Activated CD4-positive, CD25-positive, alpha-beta regulatory T cell treated with anti-CD3 and anti-CD28 coated beads, Interleukin-2, amount 50 U/mL, for 72 hours (primary cell): Measurements from ENCODE around the gene RP9.
"Not testable (repeated sequence)": the region's sequence is repeated elsewhere in the genome, so short reads cannot be mapped to it uniquely, and the experiment has no call there.

ENCODE experiments used
- DNase-seq: peaks from one replicate; pipeline ENCODE4 v3.0.0; 2021

The RP9 gene

GRCh38 chr7:33100770-33101169 lies 8.4 kb downstream of the RP9 start:
- DNase-seq: no peak

GRCh38 chr7:33099154-33099940 lies 9.9 kb downstream of the RP9 start:
- no peak for DNase-seq

DNA sequence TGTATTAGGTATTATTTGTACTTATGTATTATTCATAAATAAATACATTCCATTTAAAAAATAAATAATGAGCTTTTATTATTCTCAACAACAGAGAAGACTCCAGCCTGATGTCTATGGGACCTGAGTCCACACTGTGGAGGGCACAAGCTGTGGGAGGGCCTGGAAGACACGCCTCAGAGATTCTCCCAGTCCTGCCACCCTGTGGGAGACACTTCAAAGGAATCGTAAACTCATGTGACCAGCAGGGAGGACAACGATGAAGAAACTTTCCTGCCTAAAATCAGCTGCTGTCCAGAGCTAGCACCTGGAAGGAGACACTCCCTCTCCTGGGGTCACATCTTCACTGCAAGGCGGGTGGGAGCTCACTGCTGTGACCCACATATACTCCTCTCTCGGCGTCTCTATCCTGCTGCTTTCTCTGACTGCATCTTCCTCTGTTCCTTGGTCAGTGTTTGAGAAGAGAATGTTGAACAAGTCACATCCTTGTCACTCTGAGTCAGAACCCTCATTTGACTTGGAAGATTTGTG lies 14.4 kb downstream of the RP9 start:
- not testable (repeated sequence) for DNase-seq

DNA sequence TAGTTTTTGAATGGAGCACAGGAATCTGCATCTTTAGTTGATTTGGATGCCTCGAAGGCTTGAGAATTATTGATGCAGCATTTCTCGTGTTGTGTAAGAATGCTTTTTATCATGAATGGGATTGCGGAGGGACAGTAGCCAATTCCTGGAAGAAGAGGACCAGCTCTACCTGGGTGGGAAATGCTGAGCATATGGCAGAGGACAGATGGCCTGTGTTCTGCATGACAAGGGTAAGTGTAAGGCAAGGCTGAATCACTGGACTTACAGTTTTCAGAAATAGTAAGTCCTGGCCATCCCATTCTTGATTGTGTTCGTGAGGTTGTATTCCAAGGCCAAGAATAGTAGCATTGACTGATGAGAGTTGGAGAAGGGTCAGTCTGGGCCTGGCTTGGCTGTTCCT lies 15.9 kb downstream of the RP9 start:
- DNase-seq: no peak

- no peak for DNase-seq
Observed at GRCh38 chr7:33091641-33092191, 17.5 kb downstream of the RP9 start.

GRCh38 chr7:33091111-33091531 lies 18.1 kb downstream of the RP9 start:
- no peak for DNase-seq

GRCh38 chr7:33089142-33089541 lies 20.1 kb downstream of the RP9 start:
- no peak for DNase-seq

GRCh38 chr7:33087858-33088257 lies 21.3 kb downstream of the RP9 start:
- no peak for DNase-seq

DNA sequence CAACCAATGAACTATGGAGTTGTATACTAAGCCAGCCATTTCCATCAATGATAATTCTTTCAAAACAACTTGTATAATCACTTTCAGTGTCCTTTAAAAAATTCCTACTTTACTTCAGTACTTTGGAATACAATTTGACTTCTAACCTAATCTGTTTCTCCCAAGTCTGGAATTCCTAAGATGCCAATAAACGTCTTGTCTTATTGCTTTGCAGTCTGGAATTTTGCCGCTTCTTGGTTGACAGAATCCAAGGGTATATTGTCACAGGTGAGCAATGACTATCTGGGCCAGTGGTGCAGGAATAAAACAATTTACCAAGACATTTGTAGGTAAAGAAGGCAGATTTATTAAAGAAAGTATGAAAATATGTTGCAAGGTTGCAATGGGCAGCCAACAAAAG lies 21.8 kb downstream of the RP9 start:
- no peak for DNase-seq

DNA sequence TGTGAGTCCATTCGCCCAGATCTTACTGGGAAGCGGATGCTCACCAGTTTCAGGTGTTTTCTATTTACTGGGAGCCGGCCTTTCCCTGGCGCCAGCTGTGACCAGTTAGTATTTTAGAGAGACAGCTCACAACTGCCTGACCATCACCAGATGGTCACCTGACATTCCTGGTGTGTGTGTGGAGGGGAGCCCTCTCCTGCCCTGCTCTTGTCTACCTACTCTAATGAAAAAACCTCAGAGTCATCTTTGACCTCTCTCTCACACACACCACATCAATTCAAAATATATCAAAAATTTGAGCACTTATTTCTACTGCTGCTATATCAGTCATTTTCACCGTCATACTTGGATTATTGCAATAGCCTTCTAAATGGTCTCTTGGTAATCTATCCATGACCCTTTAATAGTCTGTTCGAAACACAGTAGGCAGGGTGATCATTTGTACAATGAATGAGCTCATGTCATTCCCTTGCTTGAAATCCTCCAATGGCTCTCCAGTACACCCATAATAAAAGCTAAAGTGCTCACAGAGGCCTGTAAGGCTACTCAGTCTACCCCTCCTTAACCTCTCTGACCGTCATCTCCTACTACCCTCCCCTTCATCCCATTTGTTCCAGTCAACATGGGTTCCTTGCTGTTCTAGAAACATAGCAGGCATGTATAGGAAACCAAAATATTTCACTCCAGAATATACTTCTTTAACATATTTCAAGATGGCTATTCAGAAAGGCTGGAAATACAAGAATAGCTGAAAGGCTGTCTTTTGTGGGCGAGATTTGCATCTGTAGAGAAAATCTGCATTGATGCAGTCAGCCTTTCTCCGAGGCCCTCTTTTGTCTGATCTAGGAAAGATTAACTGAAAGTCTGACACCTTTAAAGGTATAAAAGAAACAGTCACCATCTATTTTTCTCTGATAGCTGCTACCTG lies 29.2 kb downstream of the RP9 start:
- DNase-seq: no peak

DNA sequence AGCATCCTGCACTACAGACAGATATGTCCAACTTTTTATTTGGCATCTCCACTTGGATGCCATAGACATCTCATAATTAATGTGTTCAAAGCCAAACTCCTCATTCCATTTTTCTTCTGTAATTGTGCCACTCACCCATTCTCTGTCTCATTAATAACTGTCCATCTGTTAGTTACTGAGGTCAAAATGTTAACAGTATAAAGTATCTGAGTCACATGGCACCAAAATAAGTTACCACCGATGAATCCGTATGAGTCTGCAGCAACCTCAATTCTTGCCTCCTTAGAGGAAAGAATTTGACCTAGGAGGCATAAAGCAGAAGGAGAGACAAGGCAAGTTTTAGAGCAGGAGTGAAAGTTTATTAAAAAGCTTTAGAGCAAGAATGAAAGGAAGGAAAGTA lies 30.1 kb downstream of the RP9 start:
- DNase-seq: no peak

DNA sequence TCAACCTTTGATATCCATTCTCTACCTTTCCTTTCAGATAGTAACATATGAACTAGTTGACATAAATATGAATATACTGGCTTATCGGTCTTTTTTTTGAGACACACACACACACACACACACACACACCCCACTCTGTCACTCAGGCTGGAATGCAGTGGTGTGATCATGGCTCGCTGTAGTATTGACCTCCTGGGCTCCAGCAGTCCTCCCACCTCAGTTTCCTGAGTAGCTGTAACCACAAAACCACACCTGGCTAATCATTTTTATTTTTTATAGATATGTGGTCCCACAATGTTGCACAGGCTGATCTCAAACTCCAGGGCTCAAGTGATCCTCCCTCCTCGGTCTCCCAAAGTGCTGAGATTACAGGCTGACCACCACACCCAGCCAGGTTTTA lies 32.5 kb downstream of the RP9 start:
- DNase-seq: no peak

- DNase-seq: no peak
Observed at GRCh38 chr7:33075818-33076518, 33.2 kb downstream of the RP9 start.

- no peak for DNase-seq
Observed at GRCh38 chr7:33073243-33073642, 36.0 kb downstream of the RP9 start.

DNA sequence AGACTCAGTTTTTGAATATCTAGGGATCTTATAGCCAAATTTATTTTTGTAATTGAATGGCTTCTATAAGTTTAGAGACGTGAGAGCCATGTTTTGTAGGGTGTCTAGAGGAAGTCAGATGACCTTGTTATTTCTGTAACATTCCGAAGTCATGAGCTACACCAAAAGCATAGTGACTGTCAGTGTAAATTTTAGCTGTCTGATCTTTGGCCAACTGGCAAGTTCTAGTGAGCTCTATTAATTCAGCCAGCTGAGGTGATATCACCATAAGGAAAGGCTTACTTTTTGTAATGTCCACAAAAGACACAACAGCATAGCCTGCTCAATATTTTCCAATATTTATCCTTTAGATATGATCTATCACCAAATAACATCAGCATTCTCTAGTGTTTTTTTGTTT lies 36.7 kb downstream of the RP9 start:
- DNase-seq: no peak

DNA sequence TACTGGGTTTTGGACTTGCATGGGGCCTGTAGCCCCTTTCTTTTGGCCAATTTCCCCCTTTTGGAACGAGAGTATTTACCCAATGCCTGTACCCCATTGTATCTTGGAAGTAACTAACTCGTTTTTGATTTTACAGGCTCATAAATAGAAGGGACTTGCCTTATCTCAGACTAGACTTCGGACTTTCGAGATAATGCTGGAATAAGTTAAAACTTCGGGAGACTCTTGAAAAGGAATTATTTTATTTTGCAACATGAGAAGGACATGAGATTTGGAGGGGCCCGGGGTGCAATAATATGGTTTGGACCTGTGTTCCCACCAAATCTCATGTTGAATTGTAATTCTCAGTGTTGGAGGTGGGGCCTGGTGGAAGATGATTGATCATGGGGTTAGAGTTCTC lies 38.4 kb downstream of the RP9 start:
- DNase-seq: no peak

- DNase-seq: no peak
Observed at GRCh38 chr7:33070277-33070676, 38.9 kb downstream of the RP9 start.

GRCh38 chr7:33067921-33068320 lies 41.3 kb downstream of the RP9 start:
- no peak for DNase-seq

DNA sequence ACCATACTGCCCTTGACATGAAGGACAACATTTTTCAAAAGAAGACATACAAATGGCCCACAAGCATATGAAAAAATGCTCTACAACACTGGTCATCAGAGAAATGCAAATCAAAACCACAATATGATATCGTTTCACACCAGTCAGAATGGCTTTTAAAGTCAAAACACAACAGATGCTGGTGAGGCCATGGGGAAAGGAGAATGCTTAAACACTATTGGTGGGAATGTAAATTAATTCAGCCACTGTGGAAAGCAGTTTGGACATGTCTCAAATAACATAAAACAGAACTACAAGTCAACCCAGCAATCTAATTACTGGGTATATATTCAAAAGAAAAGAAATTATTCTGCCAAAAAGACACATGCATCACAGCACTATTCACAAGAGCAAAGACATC lies 42.4 kb downstream of the RP9 start:
- no peak for DNase-seq

DNA sequence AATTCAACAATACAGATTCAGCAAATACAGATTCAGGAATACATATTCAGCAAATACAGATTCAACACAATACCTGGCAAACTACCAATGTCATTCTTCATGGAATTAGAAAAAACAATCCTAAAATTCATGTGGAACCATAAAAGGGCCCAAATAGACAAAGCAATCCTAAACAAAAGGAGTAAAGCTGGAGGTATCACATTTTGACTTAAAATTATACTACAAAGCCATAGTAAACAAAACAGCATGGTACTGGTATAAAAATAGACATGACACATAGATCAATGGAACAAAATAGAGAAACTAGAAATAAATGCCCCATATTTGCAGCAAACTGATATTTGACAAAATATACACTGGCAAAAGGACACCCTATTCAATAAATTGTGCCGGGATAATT lies 43.2 kb downstream of the RP9 start:
- no peak for DNase-seq

GRCh38 chr7:33062782-33063443 lies 46.3 kb downstream of the RP9 start:
- DNase-seq: peak; percentile 93

DNA sequence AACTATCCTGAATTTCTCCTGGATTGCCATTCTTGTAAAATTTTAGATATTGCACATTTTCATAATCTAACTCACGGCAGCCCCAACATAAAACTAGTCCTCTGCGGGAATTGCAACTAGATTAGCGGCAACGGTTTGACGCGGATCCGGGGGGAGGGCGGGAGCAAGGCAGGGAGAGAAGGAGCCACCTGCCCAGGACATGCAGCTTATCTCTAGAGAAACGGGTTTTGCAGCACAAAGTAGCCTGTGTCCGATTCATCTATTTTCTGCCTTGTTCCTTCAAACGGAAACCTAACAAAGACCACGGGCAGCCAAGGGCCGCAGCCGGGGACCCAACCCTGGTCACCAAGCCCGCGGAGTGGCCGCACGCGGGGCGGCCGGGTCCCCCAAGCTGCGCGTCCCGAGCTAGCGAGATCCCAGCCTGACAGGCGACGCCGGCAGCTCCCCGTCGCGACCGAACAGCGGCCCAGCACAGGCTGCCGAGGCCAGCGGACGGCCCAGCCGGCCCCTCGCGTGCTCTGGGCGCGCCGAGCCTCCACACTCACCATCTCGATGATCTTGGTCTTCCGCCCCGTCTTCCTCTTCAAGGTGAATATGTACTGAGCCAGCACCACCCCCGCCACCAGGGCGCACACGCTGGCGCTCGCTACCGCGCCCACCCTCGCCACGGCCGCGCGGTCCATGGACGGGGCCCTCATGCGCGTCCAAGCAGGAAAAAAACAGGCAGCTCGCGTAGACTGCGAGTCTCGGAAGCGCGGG lies 47.0 kb downstream of the RP9 start, which contains the start of gene NT5C3A:
NT5C3A (minus strand) TSS at position 754 of the 759 bp plus-strand sequence; CDS start at position 683, 71 bp downstream.
- DNase-seq: no peak
